Pancreas (tissue), 10 donors: Measurements from ENCODE around the gene IFT43. TPM values are rescaled to one million over a fixed set of nuclear protein-coding genes. Genes with fewer than 3 reads are reported as not detected.

ENCODE experiments used
- ATAC-seq, 4 donors: fragments of 200-7000 bp; cut with Tn5 transposase; one replicate each; pipeline versions ENCODE4 v1.8.0 to v1.9.1; 2020; ENCODE audit warnings: mild to moderate bottlenecking in 4 of 4, moderate library complexity in 4 of 4
- DNase-seq, 6 donors: peaks; one replicate each; pipeline ENCODE4 v3.0.0-alpha.2; 2020
- FAIRE-seq: peaks from 2 replicates; lab custom pipeline; 2012; peaks lifted over from hg19 to GRCh38; lab: Jason Lieb, UNC
- H3K27ac ChIP-seq, 4 donors: fragments of 200-600 bp; sonication (generic); 1 replicate in 3 of 4; 2 replicates in 1 of 4; pipeline versions ENCODE4 v1.5.0 to v1.8.0; 2020
- H3K27me3 ChIP-seq, 4 donors: fragments of 200-600 bp; one replicate each; pipeline ENCODE4 v1.8.0; 2021
- H3K36me3 ChIP-seq, 3 donors: fragments of 200-600 bp; sonication (generic) in 1 of 3; one replicate each; pipeline versions ENCODE4 v1.5.0 to v1.8.0; 2020 to 2021
- H3K4me1 ChIP-seq, 3 donors: fragments of 200-600 bp; one replicate each; pipeline ENCODE4 v1.8.0; 2021
- H3K4me3 ChIP-seq, 4 donors: fragments of 200-600 bp; sonication (generic) in 2 of 4; one replicate each; pipeline versions ENCODE4 v1.5.0 to v1.8.0; 2020 to 2021
- H3K9me3 ChIP-seq, 4 donors: fragments of 200-600 bp; one replicate each; pipeline ENCODE4 v1.8.0; 2021
- CTCF ChIP-seq, 4 donors: fragments of 200-600 bp; sonication (generic) in 3 of 4; IDR thresholded peaks; one replicate each; pipeline versions ENCODE4 v1.5.0 to v1.8.0; 2021; ENCODE audit warnings: antibody characterized with exemption in 4 of 4
- WGBS, 2 donors: extraction: QIAGEN DNeasy Blood & Tissue Kit; methylation state at CpG; one replicate each; pipeline ENCODE4 v1.1.7; 2013; 5-methylcytosine and 5-hydroxymethylcytosine counted together
- intact Hi-C, 3 donors: fragments of 100-400 bp; cut with DNase I; formaldehyde crosslinking; loops; one replicate each; pipeline versions ENCODE4 v1.11.1 to v1.14.2; 2022
- polyA plus RNA-seq, 2 donors: library from polyadenylated mRNA; stranded (reverse); fragments of 200-250 nt; gene quantifications; one replicate each; pipeline ENCODE4 v1.2.3, GENCODE V29; 2013
- total RNA-seq, 6 donors: library from RNA; stranded (reverse); fragmentation: NEBNext Ultra II Directional in 4 of 6; extraction: Animal tissue kit (Norgen Biotek cat#: 25700) in 4 of 6; gene quantifications; one replicate each; pipeline versions ENCODE4 v1.2.1 to v1.2.4, GENCODE V29; 2021 to 2023
- donor health status: healthy with polysubstance abuse.
- donor health status: DM: no; HTN: no; CAD: no; lungs with moderate emphysema.
- donor health status: DM: no; HTN: no; CAD: no.
- donor health status: control.
- donor health status: control.
- donor health status: Bipolar disorder and iron deficiency.
- donor health status: DM: yes; HTN: yes; CAD: no.
- donor health status: DM: no; HTN: no; CAD: no.
- donor health status: DM: no; HTN: no; CAD: no.
- donor health status: DM: yes; HTN: yes; CAD: no.

The IFT43 gene
- total and polyA plus RNA-seq, 8 donors, result 11.4 to 46.3 (median 16.5) TPM

DNA sequence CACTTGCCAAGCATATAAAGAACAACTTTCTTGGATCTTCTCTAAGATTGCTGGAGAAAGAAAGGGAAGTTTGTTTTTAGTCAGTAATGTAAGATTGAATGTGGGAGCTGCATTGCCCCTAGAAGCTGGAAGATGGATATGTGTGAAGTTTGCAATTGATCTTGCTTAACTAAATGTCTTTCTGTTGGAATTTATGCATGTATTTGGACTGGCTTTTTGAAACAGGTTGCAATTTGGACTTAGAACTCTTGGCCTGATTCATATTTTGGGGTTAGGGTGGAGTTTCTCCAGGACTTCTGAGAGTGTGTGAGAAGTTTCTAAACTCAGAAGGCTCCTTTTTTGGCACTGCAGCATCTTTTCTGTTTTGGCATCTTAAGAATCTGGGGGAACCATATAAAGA is 26.4 kb downstream of the IFT43 start:
- H3K4me1 ChIP-seq, result no peaks in the 10 kb centered on the region
- no peak for FAIRE-seq
- intact Hi-C loops, result no loop called here
- TF ChIP-seq CTCF (IDR thresholded peaks at IDR 0.05), result no peak
- H3K36me3 ChIP-seq, result peaks cover 0 to 9% (median 0%) of the 10 kb centered on the region in 3 donors
- H3K9me3 ChIP-seq, result no peaks in the 10 kb centered on the region
- H3K27me3 ChIP-seq, result no peaks in the 10 kb centered on the region
- ATAC-seq, result no peak
- H3K4me3 ChIP-seq, result no peak overlapping the region
- no peak overlapping the region for H3K27ac ChIP-seq
- no peak for DNase-seq

DNA sequence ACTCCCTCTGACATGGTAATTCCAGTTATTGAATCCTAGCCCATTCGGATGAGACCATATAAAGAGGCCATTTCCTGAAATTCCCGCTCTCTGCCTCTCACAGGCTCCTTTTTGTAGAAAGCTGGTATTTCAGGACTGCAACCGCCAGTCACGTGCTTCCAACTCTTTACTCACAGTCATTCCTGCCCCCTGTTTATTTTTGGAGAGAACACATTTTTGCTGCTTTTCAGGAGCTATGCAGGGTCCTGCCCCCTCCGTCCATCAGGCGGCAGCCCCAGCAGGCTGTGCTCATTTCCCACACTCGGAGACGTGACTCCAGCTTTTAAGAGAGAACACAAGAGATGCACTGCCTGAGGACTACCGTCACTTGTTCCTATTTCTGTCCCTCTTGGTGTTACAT is 26.8 kb downstream of the IFT43 start:
- Histone ChIP-seq H3K9me3 (no peaks in the 10 kb centered on the region), H3K27ac (no peak overlapping the region), H3K27me3 (no peaks in the 10 kb centered on the region), H3K36me3 (peaks cover 0 to 9% (median 0%) of the 10 kb centered on the region in 3 donors), H3K4me3 (no peak overlapping the region), H3K4me1 (no peaks in the 10 kb centered on the region)
- DNase-seq (no peak), FAIRE-seq (no peak), ATAC-seq (no peak)
- WGBS, 2 donors, result 90 to 94% methylated on average over 9 of the region's 9 CpGs
- intact Hi-C loops, result no loop called here
- TF ChIP-seq CTCF (IDR thresholded peaks at IDR 0.05), result no peak

DNA sequence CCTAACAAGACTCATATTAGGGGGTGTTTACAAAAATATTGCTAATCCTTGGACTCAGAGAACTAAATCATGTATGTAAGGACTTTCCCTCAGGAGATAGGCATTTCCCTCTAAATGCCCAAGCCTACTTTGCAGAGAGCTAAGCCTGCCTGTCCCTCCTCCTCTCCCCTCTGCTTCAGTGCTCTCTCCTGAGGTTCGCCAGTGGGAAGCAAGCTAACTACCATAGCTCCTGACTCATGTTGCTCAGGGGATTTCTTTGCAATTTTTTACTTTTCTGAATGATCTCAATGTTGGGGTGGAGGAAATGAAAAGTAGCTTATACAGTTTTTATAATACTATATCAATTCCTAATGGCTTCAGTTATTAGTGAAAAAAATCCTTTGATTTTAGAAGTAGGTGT is 29.6 kb downstream of the IFT43 start:
- FAIRE-seq, result no peak
- no peak overlapping the region for H3K27ac ChIP-seq
- no peak for TF ChIP-seq CTCF (IDR thresholded peaks at IDR 0.05)
- no peak for ATAC-seq
- no peaks in the 10 kb centered on the region for H3K9me3 ChIP-seq
- H3K4me1 ChIP-seq, result no peaks in the 10 kb centered on the region
- DNase-seq, result no peak
- H3K27me3 ChIP-seq, result no peaks in the 10 kb centered on the region
- H3K4me3 ChIP-seq, result no peak overlapping the region
- intact Hi-C loops, result no loop called here
- H3K36me3 ChIP-seq, result peaks cover 0 to 14% (median 0%) of the 10 kb centered on the region in 3 donors
- 95 to 100% methylated on average over 1 of the region's 1 CpG for WGBS, 2 donors

DNA sequence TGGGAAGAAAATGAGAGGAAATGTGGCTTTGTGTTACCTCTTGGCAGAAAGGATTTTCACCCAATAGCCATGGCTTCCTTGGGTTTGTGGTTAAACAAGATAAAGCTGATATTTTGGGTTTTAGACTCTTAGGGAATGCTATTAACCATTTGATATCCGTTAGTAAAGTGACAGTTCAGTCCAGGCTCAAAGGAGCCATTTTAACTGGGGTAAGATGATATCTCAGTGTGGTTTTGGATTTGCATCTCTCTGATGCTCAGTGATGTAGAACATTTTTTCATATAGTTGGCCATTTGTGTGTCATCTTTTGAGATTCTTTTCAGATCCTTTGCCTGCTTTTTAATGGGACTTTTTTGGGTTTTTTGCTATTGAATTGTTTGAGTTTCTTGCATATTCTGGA is 30.1 kb downstream of the IFT43 start:
- Histone ChIP-seq H3K4me3 (no peak overlapping the region), H3K9me3 (no peaks in the 10 kb centered on the region), H3K36me3 (peaks cover 0 to 9% (median 0%) of the 10 kb centered on the region in 3 donors), H3K27ac (no peak overlapping the region), H3K27me3 (no peaks in the 10 kb centered on the region), H3K4me1 (no peaks in the 10 kb centered on the region)
- DNase-seq (no peak), ATAC-seq (no peak), FAIRE-seq (no peak)
- TF ChIP-seq CTCF (IDR thresholded peaks at IDR 0.05), result no peak
- intact Hi-C loops, result no loop called here
- WGBS, 2 donors, result 28 to 85% methylated on average over 1 of the region's 1 CpG

- DNase-seq (no peak), FAIRE-seq (no peak), ATAC-seq (no peak)
- H3K27me3 ChIP-seq, result no peaks in the 10 kb centered on the region
- peaks cover 0 to 5% (median 0%) of the 10 kb centered on the region in 3 donors for H3K36me3 ChIP-seq
- no peak for TF ChIP-seq CTCF (IDR thresholded peaks at IDR 0.05)
- H3K27ac ChIP-seq, result no peak overlapping the region
- no peaks in the 10 kb centered on the region for H3K9me3 ChIP-seq
- WGBS, 2 donors, result 86 to 93% methylated on average over 2 of the region's 2 CpGs
- no peak overlapping the region for H3K4me3 ChIP-seq
- no peaks in the 10 kb centered on the region for H3K4me1 ChIP-seq
- intact Hi-C loops, result no loop called here
These were observed 34.1 kb downstream of the IFT43 start for GRCh38 chr14:76019676-76020075.
